ENCODE data around the gene SNTG2.

Gene SNTG2

GRCh38 chr2:926896-927295, 23.8 kb upstream of the SNTG2 start:
- no peak for DNase-seq

- no peak for DNase-seq
These were observed 21.5 kb upstream of the SNTG2 start for GRCh38 chr2:929011-929735.

GRCh38 chr2:929925-930324, 20.7 kb upstream of the SNTG2 start:
- no peak for DNase-seq

GRCh38 chr2:930935-931334, 19.7 kb upstream of the SNTG2 start:
- DNase-seq: no peak

GRCh38 chr2:932320-933115, 18.1 kb upstream of the SNTG2 start:
- DNase-seq: no peak

- DNase-seq: no peak
These were observed 16.8 kb upstream of the SNTG2 start for GRCh38 chr2:933734-934295.

- DNase-seq: no peak
These were observed 13.1 kb upstream of the SNTG2 start for GRCh38 chr2:937530-937929.

GRCh38 chr2:938181-939005, 12.3 kb upstream of the SNTG2 start:
- DNase-seq: no peak

GRCh38 chr2:939936-940601, 10.6 kb upstream of the SNTG2 start:
- DNase-seq: no peak

GRCh38 chr2:941871-942270, 8.8 kb upstream of the SNTG2 start:
- no peak for DNase-seq

- no peak for DNase-seq
These were observed 7.7 kb upstream of the SNTG2 start for GRCh38 chr2:942775-943460.

GRCh38 chr2:943461-943797, 7.2 kb upstream of the SNTG2 start:
- no peak for DNase-seq

GRCh38 chr2:943821-944220, 6.8 kb upstream of the SNTG2 start:
- DNase-seq: no peak

GRCh38 chr2:944693-945092, 6.0 kb upstream of the SNTG2 start:
- DNase-seq: no peak

GRCh38 chr2:945104-945503, 5.5 kb upstream of the SNTG2 start:
- DNase-seq: no peak

GRCh38 chr2:946073-946948, 4.3 kb upstream of the SNTG2 start:
- DNase-seq: no peak

GRCh38 chr2:949384-950079, 1.1 kb upstream of the SNTG2 start:
- no peak for DNase-seq

- no peak for DNase-seq
These were observed 766 bp downstream of the SNTG2 start for GRCh38 chr2:951224-952006.

GRCh38 chr2:953408-953807, 2.8 kb downstream of the SNTG2 start:
- DNase-seq: no peak
